ENCODE measurements around the gene GGA3.
"Not testable (repeated sequence)": the region's sequence is repeated elsewhere in the genome, so short reads cannot be mapped to it uniquely, and the experiment has no call there.

GGA3 gene

GRCh38 chr17:75227729-75228128 is 33.7 kb downstream of the GGA3 start:
- in situ Hi-C loops (cut with HindIII; ENCODE audit: low sequenced_read_pairs): no loop called here

GRCh38 chr17:75225016-75225415 is 36.4 kb downstream of the GGA3 start:
- in situ Hi-C loops (cut with HindIII; ENCODE audit: low sequenced_read_pairs): no loop called here

- in situ Hi-C loops (cut with HindIII; ENCODE audit: low sequenced_read_pairs): no loop called here
Measured at GRCh38 chr17:75219815-75220214, 41.6 kb downstream of the GGA3 start.

- in situ Hi-C loops (cut with HindIII; ENCODE audit: low sequenced_read_pairs): no loop called here
Measured at GRCh38 chr17:75218131-75218530, 43.3 kb downstream of the GGA3 start.

- in situ Hi-C loops (cut with HindIII; ENCODE audit: low sequenced_read_pairs): no loop called here
Measured at GRCh38 chr17:75209061-75209460, 52.3 kb downstream of the GGA3 start.

- in situ Hi-C loops (cut with HindIII; ENCODE audit: low sequenced_read_pairs): no loop called here
Measured at GRCh38 chr17:75208161-75208560, 53.2 kb downstream of the GGA3 start.

- in situ Hi-C loops (cut with HindIII; ENCODE audit: low sequenced_read_pairs): no loop called here
Measured at GRCh38 chr17:75207760-75208159, 53.6 kb downstream of the GGA3 start.

- in situ Hi-C loops (cut with HindIII; ENCODE audit: low sequenced_read_pairs): not testable (repeated sequence)
Measured at GRCh38 chr17:75207050-75207407, 54.4 kb downstream of the GGA3 start.

- in situ Hi-C loops (cut with HindIII; ENCODE audit: low sequenced_read_pairs): no loop called here
Measured at GRCh38 chr17:75205793-75206163, 55.6 kb downstream of the GGA3 start.

- in situ Hi-C loops (cut with HindIII; ENCODE audit: low sequenced_read_pairs): no loop called here
Measured at GRCh38 chr17:75205037-75205792, 56.2 kb downstream of the GGA3 start, which contains the start of gene NUP85. Gene NUP85, plus strand, starts transcription at chr17:75205679. Its CDS starts 83 bp downstream, at chr17:75205762.

- in situ Hi-C loops (cut with HindIII; ENCODE audit: low sequenced_read_pairs): no loop called here
Measured at GRCh38 chr17:75199886-75200618, 61.4 kb downstream of the GGA3 start.

- in situ Hi-C loops (cut with HindIII; ENCODE audit: low sequenced_read_pairs): no loop called here
Measured at GRCh38 chr17:75194879-75195278, 66.5 kb downstream of the GGA3 start.

GRCh38 chr17:75191584-75191983 is 69.8 kb downstream of the GGA3 start:
- in situ Hi-C loops (cut with HindIII; ENCODE audit: low sequenced_read_pairs): no loop called here

- in situ Hi-C loops (cut with HindIII; ENCODE audit: low sequenced_read_pairs): no loop called here
Measured at GRCh38 chr17:75188614-75189013, 72.8 kb downstream of the GGA3 start.
